ENCODE measurements around the gene MKX.

MKX gene

GRCh38 chr10:27646604-27647175 lies 98.9 kb downstream of the MKX start:
- no peak for DNase-seq (ENCODE audit: low read depth, low spot score)

- DNase-seq (ENCODE audit: low read depth, low spot score), result no peak
Measured at GRCh38 chr10:27646194-27646593, 99.4 kb downstream of the MKX start.

DNA sequence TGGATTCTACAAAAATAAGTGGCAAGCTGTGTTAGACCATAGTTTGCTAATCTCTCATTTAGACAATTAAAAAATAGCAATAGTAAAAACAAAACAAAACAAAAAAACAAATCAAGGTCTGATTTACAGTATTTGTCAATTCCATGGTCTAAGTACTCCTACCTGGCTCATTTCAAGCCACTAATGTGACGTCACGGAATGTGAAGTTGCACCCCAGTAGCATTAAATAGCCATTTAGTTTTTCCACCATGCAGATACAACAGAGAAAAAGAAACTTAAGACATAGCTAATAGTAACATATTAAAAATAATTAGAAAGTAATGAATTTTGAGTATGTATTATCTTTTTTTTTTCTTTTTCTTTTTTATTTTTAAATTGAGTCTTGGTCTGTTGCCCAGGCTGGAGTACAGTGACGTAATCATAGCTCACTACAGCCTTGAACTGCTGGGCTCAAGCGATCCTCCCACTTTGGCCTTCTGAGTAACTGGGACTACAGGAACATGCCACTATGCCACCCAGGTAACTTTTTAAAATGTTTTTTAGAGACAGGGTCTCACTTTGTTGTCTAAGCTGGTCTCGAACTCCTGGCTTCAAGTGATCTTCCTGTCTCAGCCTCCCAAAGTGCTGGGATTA lies 101.2 kb downstream of the MKX start:
- no peak for DNase-seq (ENCODE audit: low read depth, low spot score)

DNA sequence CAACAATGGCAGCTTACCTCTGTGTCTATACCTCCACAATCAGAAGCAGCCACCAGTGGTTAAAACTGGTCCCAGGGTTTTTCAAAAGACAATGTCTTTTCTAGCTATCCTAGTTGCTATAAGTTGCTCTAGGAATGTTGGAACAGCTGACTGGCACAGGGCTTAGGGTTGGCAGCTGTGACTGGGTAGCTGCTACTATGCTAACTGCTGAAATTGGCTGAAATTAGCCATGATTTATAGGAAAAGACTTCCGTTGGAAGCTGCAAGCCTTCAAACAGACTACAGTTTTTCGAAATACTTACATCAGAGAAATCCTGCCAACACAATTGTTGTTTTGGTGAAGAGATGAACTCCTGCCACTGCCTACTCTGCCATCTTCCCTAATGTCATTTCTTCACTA lies 102.3 kb downstream of the MKX start:
- no peak for DNase-seq (ENCODE audit: low read depth, low spot score)

GRCh38 chr10:27642023-27642589 lies 103.5 kb downstream of the MKX start:
- no peak for DNase-seq (ENCODE audit: low read depth, low spot score)

DNA sequence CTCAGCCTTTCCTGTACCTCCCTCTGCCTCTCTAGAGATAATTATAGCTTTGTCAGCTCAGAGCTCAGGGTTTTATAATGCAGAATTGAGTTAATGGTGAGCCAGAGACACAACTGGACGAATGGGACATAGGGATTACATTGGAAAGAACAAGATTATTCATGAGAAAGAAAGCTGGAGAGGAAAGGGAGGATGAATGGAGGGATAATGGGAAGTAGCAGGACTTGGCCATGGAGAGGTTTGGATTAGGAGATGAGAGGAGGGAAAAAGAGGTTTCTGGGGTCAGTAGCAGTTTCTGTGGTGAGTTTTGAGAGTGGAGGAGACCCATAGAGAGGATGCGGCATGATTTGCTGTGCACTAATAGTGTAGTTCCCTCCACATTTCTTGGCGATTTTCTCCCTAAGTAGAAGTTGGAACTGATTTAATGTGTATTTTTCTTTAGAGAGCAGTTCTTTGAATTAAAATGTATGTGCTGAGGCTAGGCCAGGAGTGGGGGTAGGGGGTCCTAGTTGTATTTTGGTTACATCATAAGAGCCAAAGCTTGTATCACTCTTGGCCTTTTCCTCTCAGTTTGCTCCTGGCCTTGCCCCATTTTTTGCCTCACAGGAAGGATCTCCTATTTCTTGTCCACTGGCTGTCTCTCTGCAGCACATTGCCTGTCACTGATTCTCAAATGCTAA lies 107.4 kb downstream of the MKX start:
- DNase-seq (ENCODE audit: low read depth, low spot score), result no peak

GRCh38 chr10:27637601-27638000 lies 108.0 kb downstream of the MKX start:
- DNase-seq (ENCODE audit: low read depth, low spot score), result no peak

DNA sequence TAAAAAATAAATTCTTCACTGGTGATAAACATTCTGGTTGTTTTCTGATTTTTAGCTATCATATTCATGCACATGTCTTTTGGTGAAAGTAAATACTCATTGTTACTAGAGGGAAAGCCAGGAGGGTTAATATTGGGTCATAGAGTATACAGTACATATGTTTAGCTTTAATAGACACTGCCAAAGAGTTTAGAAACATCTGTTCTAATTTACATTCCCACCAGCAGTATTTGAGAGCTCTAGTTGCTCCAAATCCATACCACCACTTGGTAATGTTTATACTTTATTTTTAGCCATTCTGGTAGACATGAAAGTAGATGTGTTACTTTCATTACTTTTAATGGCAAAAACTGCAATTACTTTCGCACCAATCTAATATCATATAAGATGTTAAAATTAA lies 108.8 kb downstream of the MKX start:
- no peak for DNase-seq (ENCODE audit: low read depth, low spot score)

DNA sequence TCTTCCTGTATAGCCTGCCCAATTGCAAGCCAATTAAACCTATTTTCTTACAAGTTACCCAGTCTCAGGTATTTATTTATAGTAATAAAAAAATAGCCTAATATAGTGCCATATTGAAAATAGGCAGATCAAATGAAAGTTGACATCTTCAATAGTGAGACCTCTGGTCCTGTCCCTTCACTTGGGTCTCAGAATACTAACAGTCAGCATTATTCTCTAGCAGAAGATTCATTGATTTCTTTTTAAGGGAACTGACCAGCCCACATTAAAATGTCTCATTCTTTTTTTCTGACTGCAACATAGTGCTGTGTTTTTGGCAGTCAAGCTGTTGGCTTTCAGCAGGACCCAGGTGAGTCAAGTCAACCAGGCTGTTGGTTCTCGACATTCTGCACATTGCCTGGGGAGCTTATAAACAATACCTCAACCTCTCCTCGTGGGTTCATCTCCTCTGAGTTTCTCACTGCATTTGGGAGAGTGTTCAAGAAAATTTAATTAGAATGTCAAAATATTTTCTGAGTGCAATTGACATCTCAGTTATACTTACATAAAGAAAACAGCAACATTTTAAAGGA lies 109.8 kb downstream of the MKX start:
- no peak for DNase-seq (ENCODE audit: low read depth, low spot score)

- no peak for DNase-seq (ENCODE audit: low read depth, low spot score)
Measured at GRCh38 chr10:27635290-27635689, 110.3 kb downstream of the MKX start.

DNA sequence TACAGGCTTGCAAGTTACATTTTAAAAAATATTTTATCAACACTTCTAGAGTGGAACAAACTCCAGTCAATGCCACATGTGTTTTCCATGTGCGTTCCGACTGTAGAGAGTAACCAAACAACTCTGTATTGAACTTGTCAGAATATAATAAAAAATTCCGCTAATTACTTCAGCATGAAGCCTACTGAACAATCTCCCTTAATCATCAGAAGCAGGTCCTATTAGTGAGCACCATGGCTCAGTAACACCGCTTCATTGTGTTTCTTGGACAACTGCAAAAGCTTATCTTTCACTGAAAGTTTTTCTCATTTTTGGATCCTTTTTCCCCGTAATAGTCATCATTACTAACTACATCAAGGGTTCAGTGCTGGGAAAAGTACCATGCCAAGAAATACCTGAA lies 117.0 kb downstream of the MKX start:
- no peak for DNase-seq (ENCODE audit: low read depth, low spot score)

GRCh38 chr10:27626890-27627289 lies 118.7 kb downstream of the MKX start:
- no peak for DNase-seq (ENCODE audit: low read depth, low spot score)

GRCh38 chr10:27625452-27626211 lies 120.0 kb downstream of the MKX start:
- DNase-seq (ENCODE audit: low read depth, low spot score), result no peak

- DNase-seq (ENCODE audit: low read depth, low spot score), result no peak
Measured at GRCh38 chr10:27624941-27625340, 120.7 kb downstream of the MKX start.
